D721Med (cell line): ENCODE measurements around the gene SLC9A1.

Experiments
- DNase-seq: peaks from one replicate; pipeline ENCODE4 v3.0.0; 2011; ENCODE audit warnings: low spot score; ENCODE audit not compliant: insufficient read length
- FAIRE-seq: peaks from 2 replicates; lab custom pipeline; 2011; peaks lifted over from hg19 to GRCh38; lab: Jason Lieb, UNC
- CTCF ChIP-seq: IDR thresholded peaks from 2 replicates; pipeline ENCODE4 v1.5.1; 2012; ENCODE audit warnings: mild to moderate bottlenecking, control low read depth; ENCODE audit not compliant: insufficient read depth; ENCODE audit errors: missing control alignments

The SLC9A1 gene

GRCh38 chr1:27161594-27161993 is 6.7 kb upstream of the SLC9A1 start:
- FAIRE-seq (no peak), DNase-seq (no peak)
- TF ChIP-seq CTCF = no peak

- FAIRE-seq (no peak), DNase-seq (no peak)
- TF ChIP-seq CTCF = no peak
Measured at GRCh38 chr1:27157194-27157593, 2.3 kb upstream of the SLC9A1 start.

DNA sequence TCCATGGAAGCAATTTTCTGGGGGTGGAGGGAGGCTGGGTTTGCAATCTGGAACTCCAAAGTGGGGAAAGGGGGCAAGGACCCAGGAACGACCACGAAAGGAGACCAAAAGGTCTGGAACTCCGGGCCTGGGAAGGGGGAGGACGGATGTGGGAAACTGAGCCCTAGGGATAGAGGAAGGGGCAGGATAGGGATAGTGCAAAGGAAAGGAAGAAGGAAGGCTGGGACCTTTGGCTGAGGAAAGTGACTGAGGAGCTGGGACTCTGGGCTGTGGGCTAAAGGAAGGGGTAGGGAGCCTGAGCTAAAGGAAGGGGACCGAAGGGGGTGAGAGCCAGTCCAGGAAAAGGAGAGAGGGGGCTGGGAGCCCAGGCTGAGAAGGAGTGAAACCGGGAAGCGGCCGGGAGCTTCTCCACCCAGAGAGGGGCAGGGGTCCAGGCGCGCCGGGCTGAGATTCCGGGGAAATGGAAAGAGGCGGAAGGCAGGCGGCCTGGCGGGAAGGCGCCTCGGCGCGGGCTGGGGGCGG is 395 bp downstream of the SLC9A1 start:
- FAIRE-seq (no peak), DNase-seq (no peak)
- TF ChIP-seq CTCF = no peak

- DNase-seq (no peak), FAIRE-seq (no peak)
- no peak for TF ChIP-seq CTCF
Measured at GRCh38 chr1:27153927-27154358, 982 bp downstream of the SLC9A1 start.

- FAIRE-seq (no peak), DNase-seq (no peak)
- no peak for TF ChIP-seq CTCF
Measured at GRCh38 chr1:27153549-27153886, 1.4 kb downstream of the SLC9A1 start.

DNA sequence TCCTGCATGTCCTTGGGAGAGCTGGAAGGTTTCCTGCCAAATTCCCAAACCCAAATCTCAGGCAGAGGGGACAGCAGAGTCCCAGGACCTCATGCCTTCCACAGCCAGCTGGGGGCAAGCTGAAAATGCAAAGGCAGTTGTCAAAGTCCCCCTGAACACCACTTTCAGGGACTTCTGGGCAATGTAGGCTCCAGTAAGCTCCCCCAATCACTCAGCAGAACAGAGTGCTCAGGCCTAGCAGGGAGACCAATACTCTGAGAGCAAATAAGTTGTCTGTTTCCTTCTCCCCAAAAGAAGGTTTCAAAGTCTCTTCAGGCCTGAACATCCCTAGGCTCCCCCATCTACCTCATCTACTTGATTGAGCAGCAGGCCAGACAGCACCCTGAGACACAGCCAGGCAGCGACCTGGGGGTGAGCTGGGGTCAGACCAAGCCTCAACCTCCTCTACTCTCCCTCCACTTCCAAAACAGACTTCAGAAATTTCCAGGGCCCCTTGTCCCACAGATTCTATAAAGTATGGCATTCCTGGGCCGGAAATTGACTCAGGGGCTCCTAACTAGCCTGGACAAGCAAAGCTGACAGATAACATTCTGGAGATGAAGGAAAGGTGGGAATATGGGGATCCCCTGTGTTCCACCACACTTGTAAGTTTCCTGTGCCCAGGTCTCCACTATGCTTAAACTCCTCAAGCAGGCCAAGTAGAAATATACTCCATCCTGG is 1.9 kb downstream of the SLC9A1 start:
- FAIRE-seq (no peak), DNase-seq (no peak)
- TF ChIP-seq CTCF = no peak
